ENCODE data around the gene ADGRL3.
"Not testable (repeated sequence)": the region's sequence is repeated elsewhere in the genome, so short reads cannot be mapped to it uniquely, and the experiment has no call there.

DNA sequence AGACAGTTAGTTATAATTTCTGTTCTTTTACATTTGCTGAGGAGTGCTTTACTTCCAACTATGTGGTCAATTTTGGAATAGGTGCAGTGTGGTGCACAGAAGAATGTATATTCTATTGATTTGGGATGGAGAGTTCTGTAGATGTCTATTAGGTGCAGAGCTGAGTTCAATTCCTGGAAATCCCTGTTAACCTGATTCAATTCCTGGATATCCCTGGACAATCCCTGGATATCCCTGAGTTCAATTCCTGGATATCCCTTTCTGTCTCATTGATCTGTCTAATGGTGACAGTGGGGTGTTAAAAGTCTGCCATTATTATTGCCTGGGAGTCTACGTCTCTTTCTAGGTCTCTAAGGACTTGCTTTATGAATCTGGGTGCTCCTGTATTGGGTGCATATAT is 557.9 kb downstream of the ADGRL3 start:
- TF ChIP-seq, protein P1, sequence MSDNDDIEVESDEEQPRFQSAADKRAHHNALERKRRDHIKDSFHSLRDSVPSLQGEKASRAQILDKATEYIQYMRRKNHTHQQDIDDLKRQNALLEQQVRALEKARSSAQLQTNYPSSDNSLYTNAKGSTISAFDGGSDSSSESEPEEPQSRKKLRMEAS (IDR thresholded peaks at IDR 0.05), result not testable (repeated sequence)
- TF ChIP-seq, protein P2, sequence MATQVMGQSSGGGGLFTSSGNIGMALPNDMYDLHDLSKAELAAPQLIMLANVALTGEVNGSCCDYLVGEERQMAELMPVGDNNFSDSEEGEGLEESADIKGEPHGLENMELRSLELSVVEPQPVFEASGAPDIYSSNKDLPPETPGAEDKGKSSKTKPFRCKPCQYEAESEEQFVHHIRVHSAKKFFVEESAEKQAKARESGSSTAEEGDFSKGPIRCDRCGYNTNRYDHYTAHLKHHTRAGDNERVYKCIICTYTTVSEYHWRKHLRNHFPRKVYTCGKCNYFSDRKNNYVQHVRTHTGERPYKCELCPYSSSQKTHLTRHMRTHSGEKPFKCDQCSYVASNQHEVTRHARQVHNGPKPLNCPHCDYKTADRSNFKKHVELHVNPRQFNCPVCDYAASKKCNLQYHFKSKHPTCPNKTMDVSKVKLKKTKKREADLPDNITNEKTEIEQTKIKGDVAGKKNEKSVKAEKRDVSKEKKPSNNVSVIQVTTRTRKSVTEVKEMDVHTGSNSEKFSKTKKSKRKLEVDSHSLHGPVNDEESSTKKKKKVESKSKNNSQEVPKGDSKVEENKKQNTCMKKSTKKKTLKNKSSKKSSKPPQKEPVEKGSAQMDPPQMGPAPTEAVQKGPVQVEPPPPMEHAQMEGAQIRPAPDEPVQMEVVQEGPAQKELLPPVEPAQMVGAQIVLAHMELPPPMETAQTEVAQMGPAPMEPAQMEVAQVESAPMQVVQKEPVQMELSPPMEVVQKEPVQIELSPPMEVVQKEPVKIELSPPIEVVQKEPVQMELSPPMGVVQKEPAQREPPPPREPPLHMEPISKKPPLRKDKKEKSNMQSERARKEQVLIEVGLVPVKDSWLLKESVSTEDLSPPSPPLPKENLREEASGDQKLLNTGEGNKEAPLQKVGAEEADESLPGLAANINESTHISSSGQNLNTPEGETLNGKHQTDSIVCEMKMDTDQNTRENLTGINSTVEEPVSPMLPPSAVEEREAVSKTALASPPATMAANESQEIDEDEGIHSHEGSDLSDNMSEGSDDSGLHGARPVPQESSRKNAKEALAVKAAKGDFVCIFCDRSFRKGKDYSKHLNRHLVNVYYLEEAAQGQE (IDR thresholded peaks at IDR 0.05), result not testable (repeated sequence)
- not testable (repeated sequence) for TF ChIP-seq YY1 (IDR thresholded peaks at IDR 0.05); JUND (IDR thresholded peaks at IDR 0.05); RXRA (IDR thresholded peaks at IDR 0.05); TAF1 (conservative IDR thresholded peaks at IDR 0.05); GABPA (IDR thresholded peaks at IDR 0.05 in 1 of 2, conservative IDR thresholded peaks at IDR 0.05 in 1 of 2)
- TF ChIP-seq, protein P3, sequence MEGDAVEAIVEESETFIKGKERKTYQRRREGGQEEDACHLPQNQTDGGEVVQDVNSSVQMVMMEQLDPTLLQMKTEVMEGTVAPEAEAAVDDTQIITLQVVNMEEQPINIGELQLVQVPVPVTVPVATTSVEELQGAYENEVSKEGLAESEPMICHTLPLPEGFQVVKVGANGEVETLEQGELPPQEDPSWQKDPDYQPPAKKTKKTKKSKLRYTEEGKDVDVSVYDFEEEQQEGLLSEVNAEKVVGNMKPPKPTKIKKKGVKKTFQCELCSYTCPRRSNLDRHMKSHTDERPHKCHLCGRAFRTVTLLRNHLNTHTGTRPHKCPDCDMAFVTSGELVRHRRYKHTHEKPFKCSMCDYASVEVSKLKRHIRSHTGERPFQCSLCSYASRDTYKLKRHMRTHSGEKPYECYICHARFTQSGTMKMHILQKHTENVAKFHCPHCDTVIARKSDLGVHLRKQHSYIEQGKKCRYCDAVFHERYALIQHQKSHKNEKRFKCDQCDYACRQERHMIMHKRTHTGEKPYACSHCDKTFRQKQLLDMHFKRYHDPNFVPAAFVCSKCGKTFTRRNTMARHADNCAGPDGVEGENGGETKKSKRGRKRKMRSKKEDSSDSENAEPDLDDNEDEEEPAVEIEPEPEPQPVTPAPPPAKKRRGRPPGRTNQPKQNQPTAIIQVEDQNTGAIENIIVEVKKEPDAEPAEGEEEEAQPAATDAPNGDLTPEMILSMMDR (IDR thresholded peaks at IDR 0.05; ENCODE audit: low read depth, low read length, missing input control), result not testable (repeated sequence)

Measured in liver (tissue), 3 donors.